Sigmoid colon (tissue), 4 donors: Measurements from ENCODE around the gene BTBD7.

Source experiments
- CTCF ChIP-seq, 4 experiments: fragments of 450-650 bp in 3 of 4; fragments of 200-600 bp in 1 of 4; IDR thresholded peaks; one replicate each; pipeline ENCODE4 v1.5.1; 2016 to 2019; ENCODE audit warnings: antibody characterized with exemption in 4 of 4, mild to moderate bottlenecking in 3 of 4, moderate library complexity in 2 of 4
- POLR2A ChIP-seq, 2 donors: fragments of 450-650 bp; IDR thresholded peaks; one replicate each; pipeline ENCODE4 v1.6.1; 2016; ENCODE audit warnings: antibody characterized with exemption in 2 of 2, mild to moderate bottlenecking in 2 of 2, moderate library complexity in 2 of 2
- POLR2AphosphoS5 ChIP-seq, 4 donors: sonication (generic); formaldehyde crosslinking; IDR thresholded peaks; one replicate each; pipeline ENCODE4 v1.6.1; 2017; ENCODE audit warnings: antibody characterized with exemption in 4 of 4

- TF ChIP-seq CTCF (IDR thresholded peaks at IDR 0.05), result no peak
- no peak for TF ChIP-seq POLR2A (IDR thresholded peaks at IDR 0.05)
- TF ChIP-seq POLR2AphosphoS5 (IDR thresholded peaks at IDR 0.05), result no peak
These were observed 24.0 kb downstream of the BTBD7 start for GRCh38 chr14:93308686-93309345.
